HUES64 (cell line): ENCODE measurements around the gene UBE2L6. TPM values are rescaled to one million over a fixed set of nuclear protein-coding genes. Genes with fewer than 3 reads are reported as not detected.

Experiments used
- H3K27ac ChIP-seq: 2 replicates; pipeline ENCODE4 v1.7.0; 2013; ENCODE audit warnings: low read depth, low read length, inconsistent platforms
- H3K27me3 ChIP-seq: 2 replicates; pipeline ENCODE4 v1.6.1; 2013; ENCODE audit warnings: mild to moderate bottlenecking, low read length; ENCODE audit not compliant: insufficient read depth
- H3K36me3 ChIP-seq: 2 replicates; pipeline ENCODE4 v1.6.1; 2013; ENCODE audit warnings: mild to moderate bottlenecking, low read length; ENCODE audit not compliant: insufficient read depth
- H3K4me1 ChIP-seq: 2 replicates; pipeline ENCODE4 v1.6.1; 2013; ENCODE audit warnings: mild to moderate bottlenecking, low read length, moderate library complexity; ENCODE audit not compliant: insufficient read depth
- H3K4me3 ChIP-seq: 2 replicates; pipeline ENCODE4 v1.5.1; 2013; ENCODE audit warnings: mild to moderate bottlenecking, low read length, moderate library complexity
- H3K9ac ChIP-seq: 2 replicates; pipeline ENCODE4 v1.6.1; 2013; ENCODE audit warnings: mild to moderate bottlenecking, low read depth, low read length
- H3K9me3 ChIP-seq: 2 replicates; pipeline ENCODE4 v1.6.1; 2013; ENCODE audit warnings: low read depth, low read length; ENCODE audit not compliant: insufficient read depth
- WGBS: fragments of 150-250, 120-280 bp; methylation state at CpG from one replicate; pipeline ENCODE4 v1.1.7; 2013; ENCODE audit warnings: missing lambda C conversion rate; 5-methylcytosine and 5-hydroxymethylcytosine counted together
- polyA plus RNA-seq, 2 experiments: library from polyadenylated mRNA; stranded (reverse); fragments of 50-300 nt; gene quantifications; one replicate each; pipeline ENCODE4 v1.2.3, GENCODE V29; 2013

The UBE2L6 gene
- polyA plus RNA-seq (2013, experiment 1 of 2), result 32.1 TPM
- polyA plus RNA-seq (2013, experiment 2 of 2), result 45.3 TPM

- H3K27ac ChIP-seq, result peak within 1 kb of the TSS; percentile 92
- no peaks in the 10 kb centered on the region for H3K36me3 ChIP-seq
- peaks cover 22% of the 10 kb centered on the region for H3K4me1 ChIP-seq
- H3K9ac ChIP-seq, result peak within 1 kb of the TSS; percentile 94
- no peaks in the 10 kb centered on the region for H3K27me3 ChIP-seq
- under 1% methylated on average over 85 of the region's 92 CpGs for WGBS
- H3K9me3 ChIP-seq, result no peaks in the 10 kb centered on the region
- H3K4me3 ChIP-seq, result peak within 1 kb of the TSS; percentile 89
Observed at GRCh38 chr11:57567515-57568329, at the start of gene UBE2L6. Gene UBE2L6, minus strand, starts transcription at chr11:57567672. Its CDS starts 61 bp downstream, at chr11:57567611.

- Histone ChIP-seq H3K27ac (no peak overlapping the region), H3K36me3 (peaks cover 32% of the 10 kb centered on the region), H3K4me3 (no peak overlapping the region), H3K9me3 (peaks cover 10% of the 10 kb centered on the region), H3K4me1 (no peaks in the 10 kb centered on the region), H3K27me3 (no peaks in the 10 kb centered on the region), H3K9ac (no peak overlapping the region)
- 96% methylated on average over 3 of the region's 3 CpGs for WGBS
Observed at GRCh38 chr11:57616595-57616994, 49.1 kb upstream of the UBE2L6 start.

DNA sequence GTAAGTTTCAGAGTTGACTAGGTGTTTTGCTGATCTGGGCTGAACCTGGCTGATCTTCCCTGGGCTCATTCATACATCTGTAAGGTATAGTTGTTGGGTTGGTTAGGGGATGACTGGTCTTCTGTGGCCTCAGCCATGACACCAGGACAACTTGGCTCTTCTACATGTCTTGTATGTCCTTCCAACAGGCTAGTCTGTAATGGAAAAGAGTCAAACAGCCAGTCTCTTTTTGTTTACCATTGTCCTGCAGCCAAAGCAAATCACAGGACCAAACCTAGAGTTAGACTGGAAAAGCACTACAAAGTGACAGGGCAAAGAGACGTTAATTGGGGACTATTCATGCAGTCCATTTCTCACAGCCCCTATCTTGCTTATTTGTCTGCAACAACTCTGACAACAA lies 47.8 kb upstream of the UBE2L6 start:
- Histone ChIP-seq H3K4me3 (no peak overlapping the region), H3K27me3 (no peaks in the 10 kb centered on the region), H3K36me3 (peaks cover 37% of the 10 kb centered on the region), H3K4me1 (no peaks in the 10 kb centered on the region), H3K9ac (no peak overlapping the region), H3K9me3 (peaks cover 10% of the 10 kb centered on the region), H3K27ac (no peak overlapping the region)
- WGBS, result 89% methylated on average over 1 of the region's 1 CpG

DNA sequence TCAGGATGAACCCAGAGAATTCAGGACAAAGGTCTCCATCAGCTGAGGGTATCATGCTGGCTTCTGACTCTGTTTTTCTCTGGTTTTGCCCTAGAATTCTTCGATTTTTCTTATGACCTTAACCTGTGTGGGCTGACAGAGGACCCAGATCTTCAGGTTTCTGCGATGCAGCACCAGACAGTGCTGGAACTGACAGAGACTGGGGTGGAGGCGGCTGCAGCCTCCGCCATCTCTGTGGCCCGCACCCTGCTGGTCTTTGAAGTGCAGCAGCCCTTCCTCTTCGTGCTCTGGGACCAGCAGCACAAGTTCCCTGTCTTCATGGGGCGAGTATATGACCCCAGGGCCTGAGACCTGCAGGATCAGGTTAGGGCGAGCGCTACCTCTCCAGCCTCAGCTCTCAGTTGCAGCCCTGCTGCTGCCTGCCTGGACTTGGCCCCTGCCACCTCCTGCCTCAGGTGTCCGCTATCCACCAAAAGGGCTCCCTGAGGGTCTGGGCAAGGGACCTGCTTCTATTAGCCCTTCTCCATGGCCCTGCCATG lies 46.8 kb upstream of the UBE2L6 start:
- 78% methylated on average over 10 of the region's 10 CpGs for WGBS
- Histone ChIP-seq H3K4me1 (no peaks in the 10 kb centered on the region), H3K27me3 (no peaks in the 10 kb centered on the region)

DNA sequence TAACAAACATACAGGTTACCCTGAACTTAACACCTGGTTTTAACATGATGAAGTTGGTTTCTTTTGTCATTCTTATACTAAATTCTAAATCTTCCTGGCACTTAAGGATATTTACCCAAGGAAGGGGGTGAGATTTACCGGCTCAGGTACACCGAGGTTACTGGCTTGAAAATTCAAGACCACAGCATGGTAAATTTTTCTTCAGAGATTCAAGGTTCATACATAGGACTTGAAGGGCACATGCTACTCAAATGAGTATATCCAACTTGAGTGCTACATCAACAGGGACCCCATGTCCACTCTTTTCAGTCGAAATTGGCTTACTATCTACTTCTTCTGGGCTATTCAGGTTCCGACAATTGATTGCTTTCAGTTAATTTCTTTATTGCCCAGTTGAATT lies 42.7 kb upstream of the UBE2L6 start:
- Histone ChIP-seq H3K27ac (no peak overlapping the region), H3K9ac (no peak overlapping the region), H3K36me3 (peaks cover 62% of the 10 kb centered on the region), H3K27me3 (no peaks in the 10 kb centered on the region), H3K4me3 (no peak overlapping the region), H3K4me1 (no peaks in the 10 kb centered on the region), H3K9me3 (no peaks in the 10 kb centered on the region)
- WGBS, result 82% methylated on average over 4 of the region's 4 CpGs

More for the DNA sequence above, 46.8 kb upstream of the UBE2L6 start:
- Histone ChIP-seq H3K4me3 (no peak overlapping the region), H3K36me3 (peaks cover 41% of the 10 kb centered on the region), H3K9ac (no peak overlapping the region), H3K9me3 (0 out of 2 replicates have a peak, but pooled peaks cover 2% of the 10 kb centered on the region), H3K27ac (no peak overlapping the region)

DNA sequence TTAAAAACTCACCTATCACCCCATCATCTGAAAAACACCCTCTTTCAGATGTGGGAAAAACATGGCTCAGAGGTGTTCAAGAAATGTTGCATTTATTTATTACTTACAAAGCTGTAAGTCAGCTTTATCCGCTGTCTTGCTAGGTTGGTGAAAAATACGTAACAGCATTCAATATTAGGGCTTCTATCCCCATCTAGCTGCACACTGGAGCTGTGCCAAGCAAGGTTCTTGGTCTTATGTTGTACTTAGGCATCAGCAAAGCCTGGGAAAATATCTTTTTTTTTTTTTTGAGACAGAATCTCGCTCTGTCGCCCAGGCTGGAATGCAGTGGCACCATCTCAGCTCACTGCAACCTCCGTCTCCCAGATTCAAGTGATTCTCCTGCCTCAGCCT lies 37.6 kb upstream of the UBE2L6 start:
- peaks cover 38% of the 10 kb centered on the region for H3K36me3 ChIP-seq
- H3K9me3 ChIP-seq, result no peaks in the 10 kb centered on the region
- H3K4me3 ChIP-seq, result no peak overlapping the region
- WGBS, result 91% methylated on average over 5 of the region's 5 CpGs
- no peak overlapping the region for H3K9ac ChIP-seq
- no peak overlapping the region for H3K27ac ChIP-seq
- no peaks in the 10 kb centered on the region for H3K27me3 ChIP-seq
- no peaks in the 10 kb centered on the region for H3K4me1 ChIP-seq

DNA sequence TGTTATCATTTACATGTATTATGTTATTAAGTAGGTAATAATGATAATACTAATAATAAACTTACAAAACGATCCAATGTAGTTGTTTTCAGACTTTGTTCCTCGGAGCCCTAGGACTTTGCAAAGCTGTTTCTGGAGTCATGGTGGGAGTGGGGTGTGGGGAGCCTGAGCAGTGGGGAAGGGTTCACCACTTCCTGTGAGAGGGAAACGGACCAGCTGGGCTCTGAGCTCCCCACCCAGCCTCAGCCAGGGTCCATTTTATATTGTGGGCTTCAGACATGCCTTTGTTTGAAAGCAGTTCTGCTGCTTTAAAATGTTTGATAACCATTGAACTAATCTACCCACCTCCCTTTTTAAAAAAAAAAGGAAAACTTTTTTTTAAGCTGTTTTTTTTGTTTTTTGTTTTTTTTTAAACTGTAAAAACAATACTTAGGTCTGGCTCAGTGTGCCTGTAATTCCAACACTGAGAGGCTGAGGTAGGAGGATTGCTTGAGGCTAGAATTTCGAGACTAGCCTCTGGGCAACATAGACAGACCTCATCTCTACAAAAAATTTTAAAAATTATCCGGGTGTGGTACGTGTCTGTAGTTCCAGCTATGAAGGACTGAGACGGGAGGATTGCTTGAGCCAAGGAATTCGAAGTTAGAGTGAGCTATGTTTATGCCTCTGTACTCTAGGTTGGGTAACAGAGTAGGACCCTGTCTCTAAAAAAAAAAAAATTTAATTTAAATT lies 37.0 kb upstream of the UBE2L6 start:
- no peak overlapping the region for H3K4me3 ChIP-seq
- no peak overlapping the region for H3K9ac ChIP-seq
- H3K36me3 ChIP-seq, result peaks cover 39% of the 10 kb centered on the region
- WGBS, result 85% methylated on average over 8 of the region's 8 CpGs
- no peaks in the 10 kb centered on the region for H3K27me3 ChIP-seq
- peaks cover 3% of the 10 kb centered on the region; the same call in 1 of the 2 replicates for H3K4me1 ChIP-seq
- H3K9me3 ChIP-seq, result no peaks in the 10 kb centered on the region
- H3K27ac ChIP-seq, result no peak overlapping the region

DNA sequence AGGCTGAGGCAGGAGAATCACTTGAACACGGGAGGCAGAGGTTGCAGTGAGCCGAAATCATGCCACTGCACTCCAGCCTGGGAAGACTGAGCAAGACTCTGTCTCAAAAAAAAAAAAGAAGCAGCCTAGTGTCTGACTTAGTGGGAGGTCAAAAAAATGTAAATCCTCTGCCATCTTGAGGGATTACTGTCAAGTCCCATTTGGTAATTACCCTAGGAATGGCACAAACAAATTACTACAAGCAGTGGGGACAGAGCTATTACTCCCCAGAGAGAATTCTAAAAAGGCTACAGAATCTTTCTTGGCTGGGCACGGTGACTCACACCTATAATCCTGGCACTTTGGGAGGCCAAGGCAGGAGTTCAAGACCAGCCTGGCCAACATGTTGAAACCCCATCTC lies 33.8 kb upstream of the UBE2L6 start:
- Histone ChIP-seq H3K4me1 (peaks cover 19% of the 10 kb centered on the region), H3K27me3 (no peaks in the 10 kb centered on the region), H3K9ac (no peak overlapping the region), H3K36me3 (peaks cover 24% of the 10 kb centered on the region), H3K9me3 (no peaks in the 10 kb centered on the region), H3K4me3 (no peak overlapping the region), H3K27ac (no peak overlapping the region)
- WGBS, result 87% methylated on average over 3 of the region's 3 CpGs

- no peaks in the 10 kb centered on the region for H3K27me3 ChIP-seq
Observed at GRCh38 chr11:57599381-57599780, 31.9 kb upstream of the UBE2L6 start.

GRCh38 chr11:57598831-57599155 lies 31.3 kb upstream of the UBE2L6 start:
- Histone ChIP-seq H3K9me3 (no peaks in the 10 kb centered on the region), H3K27ac (peak overlapping the region; percentile 90; the same call in 1 of the 2 replicates), H3K27me3 (no peaks in the 10 kb centered on the region), H3K4me3 (peak overlapping the region; percentile 56), H3K36me3 (peaks cover 14% of the 10 kb centered on the region), H3K9ac (peak overlapping the region; percentile 23; the same call in 1 of the 2 replicates), H3K4me1 (peaks cover 19% of the 10 kb centered on the region)
- 72% methylated on average over 5 of the region's 5 CpGs for WGBS

More at GRCh38 chr11:57599381-57599780, 31.9 kb upstream of the UBE2L6 start:
- H3K9ac ChIP-seq, result no peak overlapping the region
- 63% methylated on average over 2 of the region's 2 CpGs for WGBS
- no peak overlapping the region for H3K27ac ChIP-seq
- no peaks in the 10 kb centered on the region for H3K9me3 ChIP-seq
- peaks cover 19% of the 10 kb centered on the region for H3K4me1 ChIP-seq
- H3K4me3 ChIP-seq, result peak overlapping the region; percentile 56
- H3K36me3 ChIP-seq, result peaks cover 14% of the 10 kb centered on the region
